GM18907 (cell line): ENCODE results near the gene PRPF19.

Experiments used
- ATAC-seq: cut with Tn5 transposase; IDR thresholded peaks from one replicate; pipeline ENCODE4 v1.9.1; 2021; ENCODE audit warnings: mild to moderate bottlenecking, moderate library complexity; ENCODE audit not compliant: unreplicated experiment

The PRPF19 gene

DNA sequence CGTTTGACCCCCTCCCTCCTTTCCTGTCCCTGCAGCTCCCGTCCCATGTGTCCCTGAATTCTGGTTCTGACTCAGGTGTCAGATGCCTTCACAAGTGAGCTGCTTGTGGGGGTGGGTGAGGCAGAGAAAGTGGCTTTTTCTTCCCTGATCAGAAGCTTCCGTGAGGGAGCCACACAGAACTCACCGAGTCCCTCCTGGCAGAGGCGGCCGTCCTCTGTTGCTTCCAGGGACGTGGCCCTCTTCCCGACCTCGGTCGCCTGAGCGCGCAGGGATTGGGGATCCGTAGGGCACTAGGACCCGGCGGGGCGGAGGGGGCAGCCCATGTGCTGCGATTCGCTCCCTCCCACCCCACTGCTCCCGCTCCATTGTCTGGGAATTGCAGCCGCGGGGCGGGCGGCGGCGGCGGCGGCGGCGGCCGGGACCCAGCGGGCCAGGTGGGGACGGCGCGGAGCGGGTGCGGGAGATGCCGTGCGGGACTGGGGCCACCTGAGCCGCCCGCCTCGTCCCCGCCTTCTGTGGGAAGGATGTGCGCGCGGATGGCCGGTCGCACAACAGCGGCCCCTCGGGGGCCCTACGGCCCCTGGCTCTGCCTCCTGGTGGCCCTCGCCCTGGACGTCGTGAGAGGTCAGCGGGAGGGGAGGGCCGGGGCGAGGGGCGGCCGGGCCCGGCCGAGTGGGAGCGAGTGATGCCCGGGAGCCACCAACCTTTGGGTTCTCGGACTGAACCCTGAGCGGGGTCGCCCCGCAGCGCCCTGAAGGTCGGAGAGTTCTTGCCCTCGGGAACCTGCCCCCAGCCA, 17.9 kb upstream of the PRPF19 start, which contains the start of gene TMEM132A:
TSS of gene TMEM132A (plus strand) at position 351 of the 796 bp plus-strand sequence. CDS start at position 525, 174 bp downstream.
- ATAC-seq: no peak

GRCh38 chr11:60923800-60924109, 17.4 kb upstream of the PRPF19 start:
- no peak for ATAC-seq

DNA sequence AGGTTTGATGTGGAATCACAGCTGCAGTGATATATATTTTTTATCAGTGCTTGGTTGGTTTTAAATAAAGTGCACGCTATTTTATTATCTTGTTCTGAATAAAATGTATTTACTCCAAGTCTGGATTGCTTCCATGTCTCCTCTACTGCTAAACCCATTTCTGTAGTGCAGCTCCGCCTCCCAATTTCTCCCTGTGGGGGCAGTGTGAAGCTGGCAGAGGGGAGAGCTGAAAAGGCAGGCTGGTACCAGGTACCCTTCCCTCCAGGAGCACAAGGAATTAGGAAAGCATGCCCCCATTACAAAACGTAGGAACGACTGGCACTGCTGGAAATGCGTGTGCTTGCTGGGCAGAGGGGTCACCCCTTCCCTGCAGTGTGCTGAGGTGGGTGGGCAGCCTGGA, 16.9 kb upstream of the PRPF19 start:
- ATAC-seq: no peak

- ATAC-seq: no peak
These were observed 16.5 kb upstream of the PRPF19 start for GRCh38 chr11:60922906-60923305.

DNA sequence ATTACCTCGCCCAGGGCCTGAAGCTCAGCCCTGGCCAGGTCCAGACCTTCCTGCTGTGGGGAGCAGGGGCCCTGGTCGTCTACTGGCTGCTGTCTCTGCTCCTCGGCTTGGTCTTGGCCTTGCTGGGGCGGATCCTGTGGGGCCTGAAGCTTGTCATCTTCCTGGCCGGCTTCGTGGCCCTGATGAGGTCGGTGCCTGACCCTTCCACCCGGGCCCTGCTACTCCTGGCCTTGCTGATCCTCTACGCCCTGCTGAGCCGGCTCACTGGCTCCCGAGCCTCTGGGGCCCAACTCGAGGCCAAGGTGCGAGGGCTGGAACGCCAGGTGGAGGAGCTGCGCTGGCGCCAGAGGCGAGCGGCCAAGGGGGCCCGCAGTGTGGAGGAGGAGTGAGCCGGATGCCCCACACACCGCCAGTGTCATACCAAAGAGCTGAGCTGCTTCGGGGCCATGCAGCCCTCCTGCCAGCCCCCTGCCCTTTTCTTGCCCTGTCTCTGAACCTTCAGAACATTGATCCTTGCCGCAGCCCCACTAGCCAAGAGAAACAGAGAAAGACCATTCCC, 15.5 kb upstream of the PRPF19 start:
- ATAC-seq: no peak

DNA sequence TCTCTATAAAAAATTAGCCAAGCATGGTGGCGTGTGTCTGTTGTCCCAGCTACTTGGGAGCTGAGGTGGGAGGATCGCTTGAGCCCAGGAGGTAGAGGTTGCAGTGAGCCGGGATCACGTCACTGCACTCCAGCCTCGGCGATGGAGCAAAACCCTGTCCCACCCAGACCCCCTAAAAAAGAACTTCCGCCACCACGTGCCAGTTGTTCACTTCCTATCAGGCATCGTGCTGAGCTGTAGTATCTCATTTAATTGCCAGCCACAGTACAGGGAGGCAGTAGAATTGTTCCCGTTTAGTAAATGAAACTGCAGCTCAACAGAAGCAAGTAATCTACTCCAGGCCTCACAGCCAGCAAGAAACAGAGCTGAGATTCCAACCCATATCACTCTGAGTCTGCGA, 14.9 kb upstream of the PRPF19 start:
- ATAC-seq: no peak

GRCh38 chr11:60919956-60920355, 13.6 kb upstream of the PRPF19 start:
- no peak for ATAC-seq

DNA sequence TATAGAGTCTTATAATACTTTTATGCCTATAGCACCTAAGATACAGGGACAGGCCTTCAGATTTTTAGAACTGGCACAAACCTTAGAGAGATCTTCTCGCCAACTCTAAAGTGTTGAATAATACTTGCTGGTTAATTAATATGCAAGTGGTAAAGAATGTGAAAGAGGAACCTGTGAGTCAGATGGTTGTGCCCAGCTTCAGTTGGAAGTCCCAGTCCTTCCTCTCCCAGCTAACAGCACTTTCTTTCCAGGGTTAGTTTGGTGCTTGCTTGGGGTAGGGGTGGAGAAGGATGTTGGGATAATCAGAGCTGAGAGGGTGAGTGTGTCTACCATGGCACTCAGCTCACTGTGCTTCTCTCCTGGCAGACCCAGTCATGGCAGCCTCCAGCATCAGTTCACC, 12.9 kb upstream of the PRPF19 start:
- ATAC-seq: no peak

- ATAC-seq: no peak
These were observed 12.5 kb upstream of the PRPF19 start for GRCh38 chr11:60918939-60919265.

- ATAC-seq: no peak
These were observed 12.0 kb upstream of the PRPF19 start for GRCh38 chr11:60918251-60918938.

DNA sequence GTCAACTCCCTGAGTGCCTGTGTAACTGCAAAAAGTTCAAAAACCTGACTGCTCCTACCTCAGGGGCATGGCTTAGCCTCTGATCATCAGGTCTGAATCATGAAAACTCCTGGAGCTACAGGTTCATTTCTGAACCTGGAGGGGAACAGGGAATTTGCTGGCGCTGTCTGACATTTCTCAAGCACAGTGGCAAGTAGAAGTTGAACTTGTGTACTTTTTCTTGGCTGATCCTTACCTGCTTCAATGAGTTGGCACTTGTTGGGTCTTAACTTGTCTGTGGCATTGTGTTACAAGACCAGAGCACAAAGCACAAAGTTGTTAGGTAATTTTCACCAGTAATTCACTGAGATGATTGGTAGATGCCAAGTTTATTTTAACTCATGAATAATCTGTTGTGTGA, 10.9 kb upstream of the PRPF19 start:
- ATAC-seq: no peak

GRCh38 chr11:60916669-60917206, 10.4 kb upstream of the PRPF19 start:
- no peak for ATAC-seq

DNA sequence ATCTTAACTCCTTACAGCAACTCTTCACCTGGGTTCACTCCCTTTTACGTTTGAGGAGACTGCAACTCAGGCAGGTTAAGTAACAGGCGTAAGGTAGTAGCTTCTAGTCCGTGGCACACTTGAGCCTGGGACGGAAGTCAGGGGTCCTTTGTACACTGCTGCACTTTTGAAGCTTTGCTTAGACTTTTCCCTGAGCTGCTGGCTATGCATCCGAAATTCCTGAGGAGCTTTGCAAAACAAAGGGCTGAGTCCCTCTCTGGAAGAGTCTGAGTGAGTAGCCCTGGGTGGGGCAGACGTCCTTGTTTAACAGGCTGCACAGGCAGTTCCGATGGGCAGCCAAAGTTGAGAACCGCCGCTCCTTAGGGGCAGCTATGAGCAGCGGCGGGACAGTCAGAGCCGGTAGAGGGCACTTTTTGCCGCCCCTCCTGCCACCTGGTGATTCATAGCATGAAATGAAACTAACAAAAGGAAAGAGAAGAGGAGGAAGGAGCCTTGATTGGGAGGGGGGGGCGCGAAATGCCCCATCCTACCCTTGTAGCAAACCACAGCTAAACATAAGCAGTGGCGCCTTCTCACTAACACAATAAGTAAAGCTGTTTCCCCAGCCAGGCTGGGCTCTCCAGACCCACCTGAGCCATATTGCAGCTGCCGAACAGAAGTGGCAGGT, 9.0 kb upstream of the PRPF19 start:
- peak; percentile 48 for ATAC-seq

DNA sequence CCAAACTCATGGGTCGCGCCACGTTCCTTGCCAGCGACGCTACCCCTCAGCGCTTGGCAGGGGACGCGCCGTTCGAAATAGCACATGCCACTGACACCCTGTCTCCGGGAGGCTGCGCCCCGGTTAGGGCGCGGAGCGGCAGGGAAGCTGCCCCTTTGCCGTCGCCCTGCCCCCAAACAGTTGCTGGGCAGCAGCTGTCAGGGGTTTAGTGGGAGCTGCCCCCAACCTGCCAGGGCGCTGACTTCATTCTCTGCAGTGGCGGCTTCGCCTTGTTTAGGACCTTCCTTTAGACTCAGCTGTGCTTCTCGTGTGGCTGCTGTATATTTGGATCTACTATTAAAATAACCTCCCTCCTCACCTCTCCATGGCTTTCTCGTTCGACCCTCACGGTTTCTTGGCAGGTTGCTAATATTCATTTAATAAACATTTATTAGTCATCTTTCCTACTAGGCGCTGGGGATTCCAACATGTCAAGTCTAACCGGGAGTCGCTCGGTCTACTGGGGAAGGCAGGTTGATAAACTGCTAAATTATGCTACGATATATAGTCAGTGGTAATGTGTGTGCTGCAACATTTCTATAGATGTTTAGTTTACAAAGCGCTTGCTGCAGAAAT, 8.4 kb upstream of the PRPF19 start:
- peak; percentile 2 for ATAC-seq

DNA sequence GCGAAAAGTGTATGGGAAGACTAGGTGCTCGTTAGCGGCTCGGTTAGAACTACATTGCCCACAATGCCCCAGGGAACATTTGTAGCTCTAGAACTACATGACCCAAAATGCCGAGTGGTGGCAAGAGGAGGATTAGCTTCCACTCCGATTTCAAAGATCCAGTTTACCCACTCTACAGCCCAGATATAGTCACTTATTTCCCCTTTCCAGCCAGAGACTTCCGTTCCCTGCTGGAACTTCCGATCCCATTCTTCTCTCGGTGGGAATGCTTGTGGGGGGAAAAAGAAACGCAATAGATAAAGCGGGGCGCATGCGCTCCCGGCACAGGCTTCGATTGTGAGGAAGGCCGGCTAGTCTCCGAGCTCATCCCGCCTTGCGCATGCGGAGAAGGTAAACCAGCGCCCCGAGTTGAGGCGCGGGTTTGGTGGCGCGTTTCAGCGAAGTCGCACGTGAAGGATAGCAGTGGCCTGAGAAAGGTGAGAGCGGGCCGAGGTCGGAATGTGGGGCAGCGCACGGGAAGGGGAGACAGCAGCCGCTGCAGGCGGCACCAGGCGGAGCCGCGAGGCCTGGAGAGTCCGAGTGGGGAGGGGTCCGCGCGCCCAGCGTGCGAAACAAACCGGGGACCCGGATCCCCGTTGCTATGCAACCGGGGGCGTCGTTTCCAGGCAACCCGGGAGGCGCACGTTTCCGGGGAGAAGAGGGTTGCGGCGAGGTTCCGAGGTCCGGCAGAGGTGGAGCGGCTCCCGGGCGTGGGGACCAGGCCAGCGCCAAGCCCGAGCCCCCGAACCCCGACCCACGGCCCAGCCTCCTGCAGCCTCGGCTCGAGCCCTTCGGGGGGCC, 7.6 kb upstream of the PRPF19 start, which contains the start of gene TMEM109:
TSS of gene TMEM109 (plus strand) at position 366 of the 840 bp plus-strand sequence. CDS start 5,536 bp downstream, outside the sequence.
- peak; percentile 50 for ATAC-seq

DNA sequence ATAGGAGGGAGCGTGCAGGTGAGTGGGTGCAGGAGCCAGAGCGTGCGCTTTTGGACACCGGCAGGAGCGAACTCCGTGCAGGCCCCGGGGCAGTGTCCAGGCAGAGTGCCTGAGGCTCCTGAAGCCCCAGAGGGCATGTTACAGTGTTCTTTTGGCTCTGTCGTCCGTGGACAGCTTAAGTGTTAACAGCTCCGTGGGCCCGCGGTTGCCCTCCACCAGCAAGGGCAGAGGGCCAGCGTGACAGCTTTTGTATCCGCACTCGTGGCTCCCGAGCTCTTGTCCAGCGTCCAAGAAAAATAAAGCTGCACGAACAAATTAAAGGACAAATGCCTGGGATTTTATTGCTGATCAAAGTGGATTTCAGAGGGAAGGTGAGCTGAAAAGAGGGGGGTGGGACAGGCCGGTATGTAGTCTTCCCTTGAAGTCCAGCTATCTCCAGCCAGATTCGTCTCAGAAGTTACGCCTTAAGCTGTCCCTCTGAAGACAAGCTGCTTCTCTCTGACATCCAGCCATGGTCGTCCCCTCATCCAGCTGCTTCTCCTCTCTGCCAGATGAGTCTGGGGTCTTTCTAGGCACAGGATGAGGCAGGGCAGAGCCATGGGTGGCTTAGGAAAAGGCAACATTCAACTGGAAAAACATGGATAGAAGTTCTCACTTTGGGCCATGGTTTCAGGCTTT, 6.6 kb upstream of the PRPF19 start:
- no peak for ATAC-seq

GRCh38 chr11:60912223-60912850, 6.0 kb upstream of the PRPF19 start:
- no peak for ATAC-seq

DNA sequence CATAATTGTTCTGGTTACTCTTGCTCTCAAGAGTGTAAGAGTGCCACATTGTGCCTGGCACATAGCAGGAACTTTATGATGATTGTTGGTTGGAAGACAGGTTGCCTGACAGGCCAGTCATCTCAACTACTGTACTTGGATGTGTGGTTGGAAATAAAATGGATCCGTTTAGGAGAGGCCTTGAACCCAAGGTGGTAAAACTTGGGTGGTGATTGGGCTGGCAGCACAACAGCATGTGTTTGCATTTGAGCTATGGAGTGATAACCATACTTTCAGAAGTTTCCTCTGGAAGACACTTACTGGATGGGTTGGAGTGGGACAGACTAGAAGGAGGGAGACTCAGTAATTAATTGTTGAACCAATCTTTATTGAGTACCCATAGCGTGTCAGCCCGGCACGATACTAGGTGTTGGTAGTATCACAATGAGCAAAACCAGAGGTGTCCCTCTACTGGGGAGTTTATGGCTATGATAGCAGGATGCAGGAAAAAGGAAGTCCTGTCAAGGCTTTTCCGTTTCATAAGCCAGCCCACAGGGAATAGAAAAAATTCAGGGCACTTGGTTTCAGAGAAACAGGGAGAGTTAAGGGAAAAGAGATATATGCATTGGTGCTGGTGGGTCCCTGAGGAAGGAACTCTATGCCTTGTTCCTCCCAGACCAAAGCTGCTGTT, 4.5 kb upstream of the PRPF19 start:
- no peak for ATAC-seq
